IPS-20b (cell line): ENCODE data around the gene IMMP1L.

Experiments
- H3K27ac ChIP-seq: one replicate; pipeline ENCODE4 v1.5.1; 2013; ENCODE audit warnings: low read length
- H3K27me3 ChIP-seq: 2 replicates; pipeline ENCODE4 v1.6.1; 2013; ENCODE audit warnings: mild to moderate bottlenecking, low read length, inconsistent platforms; ENCODE audit not compliant: insufficient read depth
- H3K36me3 ChIP-seq: 2 replicates; pipeline ENCODE4 v1.6.1; 2013; ENCODE audit warnings: low read depth, mild to moderate bottlenecking, inconsistent platforms, low read length, moderate library complexity; ENCODE audit not compliant: insufficient read depth
- H3K4me1 ChIP-seq: 2 replicates; pipeline ENCODE4 v1.6.1; 2013; ENCODE audit warnings: mild to moderate bottlenecking, control low read depth, inconsistent platforms, low read length, moderate library complexity; ENCODE audit not compliant: insufficient read depth
- H3K4me3 ChIP-seq: 2 replicates; pipeline ENCODE4 v1.5.1; 2013; ENCODE audit warnings: mild to moderate bottlenecking, low read length, inconsistent platforms
- H3K9ac ChIP-seq: 2 replicates; pipeline ENCODE4 v1.6.1; 2013; ENCODE audit warnings: low read depth, mild to moderate bottlenecking, inconsistent platforms, low read length, moderate library complexity
- H3K9me3 ChIP-seq: 2 replicates; pipeline ENCODE4 v1.6.1; 2013; ENCODE audit warnings: mild to moderate bottlenecking, low read depth, low read length, inconsistent platforms; ENCODE audit not compliant: insufficient read depth

IMMP1L gene

DNA sequence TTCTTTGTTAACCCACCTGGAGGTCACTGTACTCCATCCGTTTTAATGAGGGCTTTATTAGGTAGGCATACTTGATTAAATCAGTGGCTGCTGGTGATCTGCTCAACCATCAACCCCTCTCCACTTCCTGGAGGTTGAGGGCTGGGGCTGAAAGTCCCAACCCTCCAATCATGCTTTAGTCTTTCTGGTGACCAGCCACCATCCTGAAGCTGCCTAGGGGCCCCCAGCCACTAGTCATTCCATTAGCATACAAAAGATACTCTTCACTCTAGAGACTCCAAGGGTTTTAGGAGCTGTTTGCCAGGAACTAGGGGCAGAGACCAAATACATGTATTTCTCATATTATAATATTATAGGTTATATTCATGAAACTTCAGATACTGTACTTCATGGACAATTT, 126.3 kb downstream of the IMMP1L start:
- H3K36me3 ChIP-seq = peaks cover 10% of the 10 kb centered on the region
- H3K27ac ChIP-seq = no peak overlapping the region
- H3K9me3 ChIP-seq = no peaks in the 10 kb centered on the region
- peaks cover 7% of the 10 kb centered on the region for H3K4me1 ChIP-seq
- no peaks in the 10 kb centered on the region for H3K27me3 ChIP-seq
- no peak overlapping the region for H3K9ac ChIP-seq
- H3K4me3 ChIP-seq = no peak overlapping the region
